CD14-positive monocyte (primary cell): ENCODE results near the gene ENTPD2. TPM values are rescaled to one million over a fixed set of nuclear protein-coding genes. Genes with fewer than 3 reads are reported as not detected.

Experiments
- DNase-seq, 3 donors: peaks; one replicate each; pipeline ENCODE4 v3.0.0-alpha.2; 2011 to 2022
- H2AFZ ChIP-seq: 2 replicates; pipeline ENCODE4 v1.6.0; 2012; ENCODE audit warnings: mild to moderate bottlenecking, low read depth, low read length, inconsistent platforms; ENCODE audit not compliant: insufficient read depth, poor library complexity, severe bottlenecking
- H3K27ac ChIP-seq, 2 donors: 1 replicate in 1 of 2; 2 replicates in 1 of 2; pipeline ENCODE4 v1.5.1; 2012 to 2013; ENCODE audit warnings: low read length in 2 of 2, control low read depth in 1 of 2, inconsistent platforms in 1 of 2, low read depth in 1 of 2, mild to moderate bottlenecking in 1 of 2
- H3K27me3 ChIP-seq, 2 donors: one replicate each; pipeline versions ENCODE4 v1.6.0 to v1.6.1; 2011 to 2013; ENCODE audit warnings: low read length in 2 of 2; ENCODE audit not compliant: control insufficient read depth in 2 of 2, insufficient read depth in 2 of 2
- H3K36me3 ChIP-seq, 2 donors: replicated peaks in 1 of 2; 1 replicate in 1 of 2; 2 replicates in 1 of 2; pipeline versions ENCODE4 v1.5.1 to v1.6.1; 2012 to 2013; ENCODE audit warnings: low read length in 2 of 2, control low read depth in 1 of 2, inconsistent platforms in 1 of 2, mild to moderate bottlenecking in 1 of 2; ENCODE audit not compliant: insufficient read depth in 2 of 2, control insufficient read depth in 1 of 2
- H3K4me1 ChIP-seq, 2 donors: 1 replicate in 1 of 2; 2 replicates in 1 of 2; pipeline versions ENCODE4 v1.5.1 to v1.6.1; 2012 to 2013; ENCODE audit warnings: low read length in 2 of 2, control low read depth in 1 of 2, inconsistent platforms in 1 of 2, mild to moderate bottlenecking in 1 of 2, moderate library complexity in 1 of 2; ENCODE audit not compliant: insufficient read depth in 2 of 2, control insufficient read depth in 1 of 2
- H3K4me2 ChIP-seq: replicated peaks from 2 replicates; pipeline ENCODE3; 2012; ENCODE audit warnings: low read length, moderate library complexity, mild to moderate bottlenecking; ENCODE audit not compliant: poor library complexity, severe bottlenecking; ENCODE audit errors: extremely low read depth
- H3K4me3 ChIP-seq, 3 experiments: fragments of 200-600 bp in 1 of 3; sonication (generic) in 1 of 3; replicated peaks in 1 of 3; 1 replicate in 2 of 3; 2 replicates in 1 of 3; pipeline ENCODE4 v1.5.1; 2011 to 2013; ENCODE audit warnings: low read length in 3 of 3, mild to moderate bottlenecking in 3 of 3, control low read depth in 2 of 3, low read depth in 2 of 3, inconsistent platforms in 1 of 3, moderate library complexity in 1 of 3
- H3K79me2 ChIP-seq: 2 replicates; pipeline ENCODE4 v1.6.0; 2012; ENCODE audit warnings: mild to moderate bottlenecking, control low read depth, inconsistent platforms, low read length, moderate library complexity; ENCODE audit not compliant: insufficient read depth
- H3K9ac ChIP-seq: 2 replicates; pipeline ENCODE4 v1.6.0; 2017; ENCODE audit warnings: low read length, mild to moderate bottlenecking; ENCODE audit not compliant: insufficient read depth, poor library complexity, severe bottlenecking
- H3K9me3 ChIP-seq, 2 donors: replicated peaks in 1 of 2; 1 replicate in 1 of 2; 2 replicates in 1 of 2; pipeline versions ENCODE4 v1.5.1 to v1.6.1; 2012 to 2013; ENCODE audit warnings: low read length in 2 of 2, control low read depth in 1 of 2; ENCODE audit not compliant: control insufficient read depth in 1 of 2, insufficient read depth in 1 of 2
- H4K20me1 ChIP-seq: 2 replicates; pipeline ENCODE4 v1.6.0; 2012; ENCODE audit warnings: mild to moderate bottlenecking, low read length, control low read depth, moderate library complexity; ENCODE audit not compliant: insufficient read depth
- H3K27ac Mint-ChIP-seq, 7 donors: one replicate each; pipeline ENCODE4 v1.8.0; 2020; ENCODE audit warnings: mild to moderate bottlenecking in 7 of 7, mixed read lengths in 7 of 7, moderate library complexity in 6 of 7, inconsistent platforms in 2 of 7
- H3K27me3 Mint-ChIP-seq, 3 donors: one replicate each; pipeline ENCODE4 v1.8.0; 2021 to 2022; ENCODE audit warnings: low read depth in 3 of 3, mild to moderate bottlenecking in 3 of 3, mixed read lengths in 3 of 3, moderate library complexity in 3 of 3, inconsistent platforms in 1 of 3
- H3K36me3 Mint-ChIP-seq, 2 donors: one replicate each; pipeline ENCODE4 v1.8.0; 2020; ENCODE audit warnings: mixed read lengths in 2 of 2, inconsistent platforms in 1 of 2, mild to moderate bottlenecking in 1 of 2
- H3K4me1 Mint-ChIP-seq: one replicate; pipeline ENCODE4 v1.8.0; 2020; ENCODE audit warnings: mild to moderate bottlenecking, mixed read lengths
- H3K4me3 Mint-ChIP-seq, 2 donors: one replicate each; pipeline ENCODE4 v1.8.0; 2020; ENCODE audit warnings: mild to moderate bottlenecking in 2 of 2, mixed read lengths in 2 of 2, moderate library complexity in 1 of 2
- H3K9me3 Mint-ChIP-seq, 7 donors: one replicate each; pipeline ENCODE4 v1.8.0; 2020 to 2022; ENCODE audit warnings: mixed read lengths in 7 of 7, mild to moderate bottlenecking in 6 of 7, moderate library complexity in 6 of 7, inconsistent platforms in 2 of 7
- WGBS: methylation state at CpG from one replicate; pipeline ENCODE4 v1.1.5; 2013; ENCODE audit warnings: missing lambda C conversion rate; ENCODE audit not compliant: insufficient coverage; 5-methylcytosine and 5-hydroxymethylcytosine counted together
- intact Hi-C, 2 donors: fragments of 100-400 bp; cut with micrococcal nuclease; formaldehyde crosslinking; loops; one replicate each; pipeline versions ENCODE4 v1.15.0 to v1.15.1; 2023
- polyA plus RNA-seq, 3 donors: library from polyadenylated mRNA; depleted of rRNA in 1 of 3; unstranded in 2 of 3; stranded (reverse) in 1 of 3; fragments of 300-500 nt in 2 of 3; fragments of >200 nt in 1 of 3; fragmentation: Illumina TruSeq in 2 of 3; gene quantifications; 1 replicate in 2 of 3; 2 replicates in 1 of 3; pipeline ENCODE4 v1.2.3, GENCODE V29; 2012 to 2021
- TF ChIP-seq, protein P1 (sequence below): fragments of 200-600 bp; IDR thresholded peaks from one replicate; pipeline ENCODE4 v1.8.0; 2022; ENCODE audit warnings: antibody characterized with exemption, mild to moderate bottlenecking

ENTPD2 gene
- polyA plus RNA-seq, 3 donors = not detected

DNA sequence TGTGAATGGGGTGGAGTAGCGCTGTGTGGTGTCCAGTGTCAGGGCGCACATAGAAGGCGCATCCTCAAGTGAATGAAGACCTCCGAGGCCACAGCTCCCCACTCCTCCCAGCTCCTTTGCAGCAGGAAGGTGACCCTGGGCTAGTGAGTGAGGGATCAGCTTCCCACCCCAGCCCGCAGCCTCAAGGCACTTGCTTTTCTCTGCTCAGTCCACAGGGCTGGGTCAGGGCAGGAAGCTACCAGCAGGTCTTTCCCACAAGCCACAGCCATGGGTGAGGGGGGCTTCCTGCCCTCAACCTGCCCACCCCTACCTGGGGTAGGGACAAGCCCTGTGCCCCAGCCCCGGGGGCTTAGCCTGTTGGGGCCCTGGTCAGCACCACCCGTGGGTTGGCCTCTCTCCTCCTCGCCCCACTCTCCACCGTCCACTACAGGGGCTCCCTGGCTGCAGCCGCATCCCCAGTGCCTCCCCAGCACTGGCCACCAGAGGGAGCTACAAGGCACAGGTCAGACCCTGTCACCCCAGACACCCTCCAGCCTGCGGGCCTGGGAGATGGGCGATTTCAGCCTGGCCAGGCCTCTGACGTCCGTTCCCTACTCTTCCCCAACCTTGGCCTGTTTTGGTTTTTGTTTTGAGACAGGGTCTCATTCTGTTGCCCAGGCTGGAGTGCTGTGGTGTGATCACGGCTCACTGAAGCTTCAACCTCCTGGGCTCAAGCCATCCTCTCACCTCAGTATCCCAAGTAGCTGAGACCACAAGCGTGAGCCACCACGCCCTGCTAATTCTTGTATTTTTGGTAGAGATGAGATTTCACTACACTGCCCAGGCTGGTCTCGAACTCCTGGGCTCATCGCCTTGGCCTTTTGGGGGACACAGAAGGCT, 24.6 kb downstream of the ENTPD2 start:
- Mint-ChIP-seq H3K9me3 (no peaks in the 10 kb centered on the region), H3K27me3 (peaks cover 4 to 7% (median 4%) of the 10 kb centered on the region in 3 donors), H3K4me3 (peak overlapping the region; percentile 87 to 92), H3K36me3 (peaks cover 0 to 4% of the 10 kb centered on the region in 2 donors), H3K4me1 (peaks cover 47% of the 10 kb centered on the region), H3K27ac (peak overlapping the region; percentile 87 to 94 (median 91))
- Histone ChIP-seq H3K36me3 (no peaks in the 10 kb centered on the region), H3K4me1 (peaks cover 50 to 72% of the 10 kb centered on the region in 2 donors), H3K4me3 (peak overlapping the region; percentile 47 to 88 (median 68)), H3K9me3 (no peaks in the 10 kb centered on the region), H3K79me2 (peaks cover 57% of the 10 kb centered on the region), H3K9ac (peak overlapping the region; percentile 77), H4K20me1 (peaks cover 13% of the 10 kb centered on the region), H3K27ac (peak overlapping the region; percentile 83 to 92), H3K27me3 (no peaks in the 10 kb centered on the region), H2AFZ (peak overlapping the region; percentile 48), H3K4me2 (peak overlapping the region; percentile 98)
- DNase-seq = peak; percentile 76 to 81 (median 80)
- TF ChIP-seq, protein P1, sequence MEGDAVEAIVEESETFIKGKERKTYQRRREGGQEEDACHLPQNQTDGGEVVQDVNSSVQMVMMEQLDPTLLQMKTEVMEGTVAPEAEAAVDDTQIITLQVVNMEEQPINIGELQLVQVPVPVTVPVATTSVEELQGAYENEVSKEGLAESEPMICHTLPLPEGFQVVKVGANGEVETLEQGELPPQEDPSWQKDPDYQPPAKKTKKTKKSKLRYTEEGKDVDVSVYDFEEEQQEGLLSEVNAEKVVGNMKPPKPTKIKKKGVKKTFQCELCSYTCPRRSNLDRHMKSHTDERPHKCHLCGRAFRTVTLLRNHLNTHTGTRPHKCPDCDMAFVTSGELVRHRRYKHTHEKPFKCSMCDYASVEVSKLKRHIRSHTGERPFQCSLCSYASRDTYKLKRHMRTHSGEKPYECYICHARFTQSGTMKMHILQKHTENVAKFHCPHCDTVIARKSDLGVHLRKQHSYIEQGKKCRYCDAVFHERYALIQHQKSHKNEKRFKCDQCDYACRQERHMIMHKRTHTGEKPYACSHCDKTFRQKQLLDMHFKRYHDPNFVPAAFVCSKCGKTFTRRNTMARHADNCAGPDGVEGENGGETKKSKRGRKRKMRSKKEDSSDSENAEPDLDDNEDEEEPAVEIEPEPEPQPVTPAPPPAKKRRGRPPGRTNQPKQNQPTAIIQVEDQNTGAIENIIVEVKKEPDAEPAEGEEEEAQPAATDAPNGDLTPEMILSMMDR = peak; percentile 95
- 17% methylated on average over 6 of the region's 19 CpGs for WGBS
- intact Hi-C loops = no loop called here

DNA sequence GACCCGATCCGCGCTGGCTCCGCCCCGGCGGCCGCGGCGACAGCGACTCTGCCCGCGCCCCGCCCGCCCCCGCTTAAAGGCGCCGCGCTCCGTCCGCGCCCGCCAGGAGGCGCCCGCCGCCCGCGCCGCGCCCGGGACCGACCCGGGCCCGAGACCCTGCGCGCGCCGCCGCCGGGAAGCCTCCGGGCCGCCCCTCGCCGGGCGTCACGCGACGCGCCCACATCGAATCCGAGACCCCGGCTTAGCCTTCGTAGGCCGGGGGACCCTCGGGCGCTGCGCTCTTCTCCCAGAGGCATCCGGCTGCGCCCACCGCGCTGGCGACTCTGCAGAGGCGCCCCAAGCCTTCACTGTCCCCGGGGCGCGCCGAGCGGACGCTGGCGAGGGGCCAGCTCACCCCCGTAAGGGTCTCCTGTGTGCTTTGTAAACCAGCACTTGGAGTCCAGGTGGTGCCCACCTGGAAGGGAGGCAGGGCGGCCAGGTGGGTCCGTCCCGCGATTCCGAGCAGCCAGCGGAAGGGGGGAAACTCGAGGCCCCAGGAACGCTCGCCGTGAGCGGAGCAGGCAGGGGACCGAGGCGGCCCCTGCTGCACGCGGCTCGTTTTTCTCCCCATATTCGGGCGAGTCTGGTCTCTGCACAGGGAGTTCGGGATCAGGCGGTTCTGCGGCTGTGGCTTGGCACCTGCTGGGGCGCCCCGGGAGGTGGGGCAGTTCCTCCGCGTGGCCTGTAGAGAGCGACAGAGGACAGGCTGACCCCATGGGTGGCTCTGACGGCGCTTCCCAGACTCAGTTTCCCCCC, 25.4 kb downstream of the ENTPD2 start:
- intact Hi-C loops = no loop called here
- H3K27ac ChIP-seq = peak overlapping the region; percentile 83 to 92
- H4K20me1 ChIP-seq = peaks cover 13% of the 10 kb centered on the region
- DNase-seq = peak; percentile 39 to 67 (median 64)
- H3K79me2 ChIP-seq = peaks cover 50% of the 10 kb centered on the region
- peak overlapping the region; percentile 73 to 92 for H3K4me3 Mint-ChIP-seq
- no peaks in the 10 kb centered on the region for H3K27me3 ChIP-seq
- peaks cover 43% of the 10 kb centered on the region for H3K4me1 Mint-ChIP-seq
- H3K9me3 Mint-ChIP-seq = no peaks in the 10 kb centered on the region
- H3K27me3 Mint-ChIP-seq = peaks cover 4 to 7% (median 6%) of the 10 kb centered on the region in 3 donors
- no peaks in the 10 kb centered on the region for H3K36me3 ChIP-seq
- H3K27ac Mint-ChIP-seq = peak overlapping the region in 5 of 7 donors; percentile 30 to 94 (median 87)
- peaks cover 0 to 4% of the 10 kb centered on the region in 2 donors for H3K36me3 Mint-ChIP-seq
- WGBS = under 1% methylated on average over 96 of the region's 98 CpGs
- H3K9ac ChIP-seq = peak overlapping the region; percentile 46
- H3K4me3 ChIP-seq = peak overlapping the region; percentile 41 to 88 (median 68)
- H3K9me3 ChIP-seq = no peaks in the 10 kb centered on the region
- peaks cover 49 to 66% of the 10 kb centered on the region in 2 donors for H3K4me1 ChIP-seq
- H2AFZ ChIP-seq = peak overlapping the region; percentile 73
- TF ChIP-seq, protein P1 = no peak
- H3K4me2 ChIP-seq = peak overlapping the region; percentile 98
